ENCODE measurements around the gene KIF12. TPM values are rescaled to one million over a fixed set of nuclear protein-coding genes. Genes with fewer than 3 reads are reported as not detected.

KIF12 gene
- total and polyA plus RNA-seq, 2 of the 8 experiments (the other 6 are each of a cell fraction or from before 2014, with no cell fraction given) = 2.9 to 3.9 TPM

- 80% methylated on average over 4 of the region's 4 CpGs; no CpG with 5 or more reads in 1 of the 2 experiments for WGBS, 2 experiments (ENCODE audit: extremely low coverage in 1 of 2, insufficient coverage in 1 of 2, insufficient read length in 1 of 2, insufficient replicate concordance in 2 of 2, low coverage in 1 of 2, low lambda C conversion rate in 2 of 2, missing lambda C conversion rate in 1 of 2)
- Histone ChIP-seq H3K27ac (ENCODE audit: low read depth, low read length) (no peak overlapping the region), H2BK120ac (replicated peaks; ENCODE audit: low read depth, low read length) (no peak overlapping the region), H3K9ac (replicated peaks in 1 of 4; ENCODE audit: extremely low read depth in 1 of 4, low read depth in 3 of 4, low read length in 3 of 4) (no peak overlapping the region), H3K27me3 (replicated peaks in 1 of 4; ENCODE audit: control insufficient read depth in 3 of 4, extremely low read depth in 1 of 4, insufficient read depth in 3 of 4, low read length in 3 of 4) (no peaks in the 10 kb centered on the region; a peak in 1 of 7 replicates), H3K4me3 (ENCODE audit: extremely low read depth in 1 of 4, insufficient read depth in 2 of 4, low read depth in 3 of 4, low read length in 4 of 4) (no peak overlapping the region), H3K9me3 (ENCODE audit: insufficient read depth in 2 of 2, low read depth in 1 of 2, low read length in 1 of 2) (no peaks in the 10 kb centered on the region), H3K18ac (ENCODE audit: extremely low read depth, low read length) (no peak overlapping the region), H4K5ac (ENCODE audit: insufficient read length, low read depth, low read length) (no peak overlapping the region), H3K23me2 (ENCODE audit: low read depth, low read length) (no peaks in the 10 kb centered on the region), H4K91ac (replicated peaks; ENCODE audit: insufficient read length, low read length) (no peak overlapping the region), H3K56ac (replicated peaks; ENCODE audit: insufficient read length, low read depth, low read length) (no peak overlapping the region), H2AFZ (ENCODE audit: low read length) (no peak overlapping the region), H3K36me3 (ENCODE audit: control insufficient read depth in 2 of 4, insufficient read depth in 4 of 4, low read length in 3 of 4) (no peaks in the 10 kb centered on the region), H2BK20ac (ENCODE audit: low read length) (no peak overlapping the region), H2AK5ac (ENCODE audit: low read depth, low read length) (no peak overlapping the region), H3K79me1 (ENCODE audit: low read depth, low read length) (no peaks in the 10 kb centered on the region), H3K4ac (replicated peaks; ENCODE audit: insufficient read length, low read depth, low read length) (no peak overlapping the region), H2BK12ac (ENCODE audit: low read depth, low read length) (no peak overlapping the region), H3K23ac (ENCODE audit: insufficient read length) (no peak overlapping the region), H3K79me2 (ENCODE audit: control insufficient read depth in 1 of 2, insufficient read depth in 2 of 2, low read length in 2 of 2) (no peaks in the 10 kb centered on the region), H4K20me1 (replicated peaks in 1 of 2; ENCODE audit: control insufficient read depth in 1 of 2, insufficient read depth in 2 of 2, low read length in 2 of 2) (no peaks in the 10 kb centered on the region), H3K4me2 (ENCODE audit: insufficient read depth in 1 of 2, low read depth in 2 of 2, low read length in 2 of 2) (no peak overlapping the region), H2BK15ac (ENCODE audit: low read length) (no peak overlapping the region), H2BK5ac (ENCODE audit: low read depth, low read length) (no peak overlapping the region), H3K14ac (ENCODE audit: insufficient read length) (no peak overlapping the region), H4K8ac (ENCODE audit: extremely low read depth, insufficient read depth, low read length) (peak overlapping the region; percentile 15; the same call in 1 of the 2 replicates), H3K4me1 (replicated peaks in 1 of 4; ENCODE audit: control insufficient read depth in 3 of 4, insufficient read depth in 4 of 4, low read length in 3 of 4) (no peaks in the 10 kb centered on the region; a peak in 1 of 7 replicates)
- ChIA-PET POLR2A (ENCODE audit: partially characterized antibody) (interaction anchor here (1.4 kb wide), 1 partner anchor 19 kb away, joined by 4 read pairs; no protein-coding TSS in a partner anchor), CTCF (ENCODE audit: partially characterized antibody) (interaction anchor here (0.8 to 3.1 kb wide), 9 partner anchors 10 to 201 kb away, joined by 3 to 16 read pairs (median 3); partner anchors contain the start of genes AMBP and KIF12)
- DNase-seq (ENCODE audit: low read depth in 1 of 2, low spot score in 2 of 2) (no peak), FAIRE-seq (no peak)
- no peak for TF ChIP-seq EZH2 (IDR thresholded peaks at IDR 0.05; ENCODE audit: low read depth, low read length, severe bottlenecking)
Observed at GRCh38 chr9:114089206-114089840, 9.8 kb downstream of the KIF12 start.

All from H1 (cell line).